ENCODE data around the gene GBE1. TPM values are rescaled to one million over a fixed set of nuclear protein-coding genes. Genes with fewer than 3 reads are reported as not detected.
A peak's percentile ranks its signal among the peaks of the same experiment; 100 is the strongest.

Gene GBE1
- total RNA-seq, 5 donors from 2014 or later (not counting 1 experiment from before 2014, with no cell fraction given): 8.1 to 9.2 (median 8.7) TPM

DNA sequence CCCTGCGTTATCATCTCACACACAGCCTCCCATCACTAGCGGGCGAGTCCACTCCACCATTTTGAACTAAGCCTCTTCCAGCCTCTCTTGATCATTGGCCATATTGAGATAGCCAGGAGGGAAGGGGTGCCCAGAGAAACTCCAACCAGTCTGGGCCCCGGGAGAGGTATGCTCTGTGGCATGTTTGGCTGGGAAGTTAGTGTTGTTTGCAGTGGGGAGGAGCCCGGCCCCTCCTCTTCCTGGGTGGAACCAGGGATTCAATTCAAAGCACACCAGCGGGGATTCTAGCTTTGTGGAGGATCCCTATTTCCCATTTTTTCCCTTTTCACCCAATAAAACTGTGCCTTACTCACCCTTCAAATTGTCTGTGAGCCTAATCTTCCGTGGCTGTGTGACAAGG, 71.8 kb downstream of the GBE1 start:
- H3K27ac ChIP-seq (ENCODE audit: low read length): no peak overlapping the region
- 90% methylated on average over 3 of the region's 7 CpGs for WGBS (ENCODE audit: insufficient coverage)
- no peak for ATAC-seq (replicated peaks in 1 of 4)
- Mint-ChIP-seq H3K27me3 (no peaks in the 10 kb centered on the region), H3K4me1 (peaks cover 0 to 4% (median 0%) of the 10 kb centered on the region in 3 donors), H3K4me3 (no peak overlapping the region), H3K27ac (no peak overlapping the region), H3K36me3 (peaks cover 33% of the 10 kb centered on the region), H3K9me3 (no peaks in the 10 kb centered on the region)
- H3K4me1 ChIP-seq (ENCODE audit: control insufficient read depth in 1 of 2, extremely low read depth in 1 of 2, insufficient read depth in 2 of 2, low read length in 2 of 2): no peaks in the 10 kb centered on the region
- H3K9me3 ChIP-seq: no peaks in the 10 kb centered on the region
- H3K4me3 ChIP-seq (ENCODE audit: control insufficient read depth in 1 of 2, extremely low read depth in 1 of 2, low read length in 1 of 2): no peak overlapping the region
- no peaks in the 10 kb centered on the region for H3K27me3 ChIP-seq (replicated peaks in 1 of 2; ENCODE audit: control insufficient read depth in 2 of 2, extremely low read depth in 1 of 2, insufficient read depth in 2 of 2, low read length in 1 of 2)
- H3K36me3 ChIP-seq (ENCODE audit: control insufficient read depth in 2 of 2, extremely low read depth in 1 of 2, insufficient read depth in 1 of 2, low read length in 1 of 2): no peaks in the 10 kb centered on the region
- ChIA-PET POLR2A (no interaction called here), CTCF (no interaction called here)
- no peak for DNase-seq

DNA sequence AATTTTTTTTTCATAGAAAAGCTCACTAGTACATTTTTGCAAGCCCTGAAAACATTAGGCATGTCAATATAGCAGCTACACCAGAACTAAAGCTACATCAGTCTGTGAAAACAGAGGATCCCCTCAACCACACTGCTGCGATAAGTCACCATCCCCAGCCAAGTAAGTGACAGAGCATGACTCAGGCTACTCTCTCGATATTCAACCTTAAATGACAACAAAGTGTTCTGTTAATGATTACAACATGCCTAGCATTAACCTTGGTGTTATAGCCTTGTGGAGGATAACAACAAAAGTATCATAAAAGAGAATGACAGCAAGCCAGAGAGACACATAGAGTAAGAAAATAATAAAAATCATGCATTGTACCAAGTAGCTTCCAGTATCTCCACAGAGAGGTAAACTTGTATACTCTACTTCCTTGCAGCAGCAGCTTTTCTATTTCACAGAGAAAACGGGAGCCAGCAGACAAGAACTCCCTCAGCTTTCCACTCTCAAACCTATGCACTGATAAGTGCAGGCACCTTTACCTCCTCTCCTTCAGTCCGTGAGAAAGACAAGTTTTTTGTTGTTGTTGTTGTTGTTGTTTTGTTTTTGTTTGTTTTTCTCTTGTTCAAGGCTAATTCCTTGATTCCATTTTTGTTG, 76.6 kb downstream of the GBE1 start:
- 80% methylated on average over 1 of the region's 4 CpGs for WGBS (ENCODE audit: insufficient coverage)

DNA sequence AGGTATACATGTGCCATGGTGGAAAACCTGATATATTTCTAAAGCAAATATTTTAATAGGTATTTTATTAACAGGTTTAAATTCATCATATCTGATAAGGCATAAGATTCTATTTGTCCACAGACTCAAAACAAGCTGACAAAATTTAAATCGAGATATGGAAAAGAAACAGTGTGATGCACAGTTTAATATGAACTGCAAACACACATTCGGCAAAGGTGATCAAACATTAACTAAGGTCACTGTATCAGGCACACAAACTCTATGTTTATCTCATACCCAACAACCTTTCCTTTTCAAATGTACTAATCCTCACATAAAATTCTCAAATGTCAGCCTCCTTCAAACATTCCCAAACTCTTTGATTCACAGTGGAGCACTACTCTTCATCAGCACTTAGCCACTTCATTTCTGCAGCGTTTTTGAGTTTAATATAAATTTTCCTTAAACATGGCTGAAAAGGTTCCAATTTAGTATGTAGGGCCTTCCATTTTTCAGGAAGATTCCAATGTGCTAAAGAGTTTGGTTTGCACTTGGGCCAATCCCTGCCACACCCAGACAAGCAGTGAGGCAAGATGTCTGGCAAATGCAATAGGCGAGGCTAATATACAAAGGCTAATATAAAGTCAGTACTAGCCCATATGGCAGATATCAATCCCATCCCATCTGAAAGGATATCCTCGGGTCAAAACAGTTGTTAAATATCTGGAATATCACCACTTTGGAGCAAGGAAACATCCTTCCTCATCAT, 84.6 kb downstream of the GBE1 start:
- ChIA-PET POLR2A (no interaction called here), CTCF (no interaction called here)
- 90% methylated on average over 2 of the region's 5 CpGs for WGBS (ENCODE audit: insufficient coverage)
- Histone ChIP-seq H3K36me3 (ENCODE audit: control insufficient read depth in 2 of 2, extremely low read depth in 1 of 2, insufficient read depth in 1 of 2, low read length in 1 of 2) (no peaks in the 10 kb centered on the region), H3K9me3 (no peaks in the 10 kb centered on the region), H3K27ac (ENCODE audit: low read length) (no peak overlapping the region), H3K4me1 (ENCODE audit: control insufficient read depth in 1 of 2, extremely low read depth in 1 of 2, insufficient read depth in 2 of 2, low read length in 2 of 2) (no peaks in the 10 kb centered on the region), H3K27me3 (replicated peaks in 1 of 2; ENCODE audit: control insufficient read depth in 2 of 2, extremely low read depth in 1 of 2, insufficient read depth in 2 of 2, low read length in 1 of 2) (no peaks in the 10 kb centered on the region), H3K4me3 (ENCODE audit: control insufficient read depth in 1 of 2, extremely low read depth in 1 of 2, low read length in 1 of 2) (no peak overlapping the region)
- Mint-ChIP-seq H3K9me3 (no peaks in the 10 kb centered on the region), H3K4me3 (no peak overlapping the region), H3K4me1 (no peaks in the 10 kb centered on the region), H3K27ac (no peak overlapping the region), H3K36me3 (peaks cover 17% of the 10 kb centered on the region), H3K27me3 (no peaks in the 10 kb centered on the region)
- DNase-seq (no peak), ATAC-seq (replicated peaks in 1 of 4) (no peak)

More for the DNA sequence above, 76.6 kb downstream of the GBE1 start:
- Histone ChIP-seq H3K27me3 (replicated peaks in 1 of 2; ENCODE audit: control insufficient read depth in 2 of 2, extremely low read depth in 1 of 2, insufficient read depth in 2 of 2, low read length in 1 of 2) (no peaks in the 10 kb centered on the region), H3K36me3 (ENCODE audit: control insufficient read depth in 2 of 2, extremely low read depth in 1 of 2, insufficient read depth in 1 of 2, low read length in 1 of 2) (no peaks in the 10 kb centered on the region), H3K4me3 (ENCODE audit: control insufficient read depth in 1 of 2, extremely low read depth in 1 of 2, low read length in 1 of 2) (no peak overlapping the region), H3K9me3 (no peaks in the 10 kb centered on the region), H3K4me1 (ENCODE audit: control insufficient read depth in 1 of 2, extremely low read depth in 1 of 2, insufficient read depth in 2 of 2, low read length in 2 of 2) (no peaks in the 10 kb centered on the region), H3K27ac (ENCODE audit: low read length) (no peak overlapping the region)
- H3K4me3 Mint-ChIP-seq: no peak overlapping the region
- DNase-seq (no peak), ATAC-seq (replicated peaks in 1 of 4) (no peak)
- H3K36me3 Mint-ChIP-seq: peaks cover 39% of the 10 kb centered on the region
- CTCF ChIA-PET: interaction anchor here in 1 of 2 donors (0.7 kb wide), 2 partner anchors 22 to 309 kb away, joined by 3 read pairs; no protein-coding TSS in a partner anchor
- no peaks in the 10 kb centered on the region for H3K9me3 Mint-ChIP-seq
- H3K4me1 Mint-ChIP-seq: peaks cover 0 to 4% (median 0%) of the 10 kb centered on the region in 3 donors
- H3K27me3 Mint-ChIP-seq: no peaks in the 10 kb centered on the region
- H3K27ac Mint-ChIP-seq: no peak overlapping the region
- POLR2A ChIA-PET: no interaction called here

DNA sequence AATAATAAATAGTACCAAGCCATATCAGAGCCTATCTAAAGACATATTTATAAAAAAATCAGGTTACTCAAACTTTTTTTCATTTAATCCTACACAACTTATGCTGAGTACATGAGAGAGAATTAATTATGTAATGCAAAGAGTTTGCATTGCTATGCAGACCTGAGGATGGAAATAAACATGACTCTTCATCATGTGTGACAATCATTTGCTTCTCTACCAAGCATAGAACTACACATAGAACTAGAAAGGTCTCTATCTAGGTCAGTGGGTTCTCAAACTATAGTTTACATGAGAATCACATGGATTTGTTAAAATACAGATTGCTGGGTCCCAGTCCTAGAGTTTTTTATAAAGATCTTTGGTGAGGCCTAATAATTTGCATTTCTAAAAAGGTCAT, 86.8 kb downstream of the GBE1 start:
- no peaks in the 10 kb centered on the region for H3K4me1 ChIP-seq (ENCODE audit: control insufficient read depth in 1 of 2, extremely low read depth in 1 of 2, insufficient read depth in 2 of 2, low read length in 2 of 2)
- no peak for ATAC-seq (replicated peaks in 1 of 4)
- H3K27me3 ChIP-seq (replicated peaks in 1 of 2; ENCODE audit: control insufficient read depth in 2 of 2, extremely low read depth in 1 of 2, insufficient read depth in 2 of 2, low read length in 1 of 2): no peaks in the 10 kb centered on the region
- ChIA-PET POLR2A (no interaction called here), CTCF (no interaction called here)
- H3K9me3 Mint-ChIP-seq: no peaks in the 10 kb centered on the region
- H3K27ac Mint-ChIP-seq: no peak overlapping the region
- no peaks in the 10 kb centered on the region for H3K36me3 ChIP-seq (ENCODE audit: control insufficient read depth in 2 of 2, extremely low read depth in 1 of 2, insufficient read depth in 1 of 2, low read length in 1 of 2)
- H3K27me3 Mint-ChIP-seq: no peaks in the 10 kb centered on the region
- no peaks in the 10 kb centered on the region for H3K9me3 ChIP-seq
- no peaks in the 10 kb centered on the region for H3K4me1 Mint-ChIP-seq
- no peak overlapping the region for H3K4me3 Mint-ChIP-seq
- H3K36me3 Mint-ChIP-seq: peaks cover 5% of the 10 kb centered on the region
- no peak for DNase-seq
- no peak overlapping the region for H3K4me3 ChIP-seq (ENCODE audit: control insufficient read depth in 1 of 2, extremely low read depth in 1 of 2, low read length in 1 of 2)
- H3K27ac ChIP-seq (ENCODE audit: low read length): no peak overlapping the region

DNA sequence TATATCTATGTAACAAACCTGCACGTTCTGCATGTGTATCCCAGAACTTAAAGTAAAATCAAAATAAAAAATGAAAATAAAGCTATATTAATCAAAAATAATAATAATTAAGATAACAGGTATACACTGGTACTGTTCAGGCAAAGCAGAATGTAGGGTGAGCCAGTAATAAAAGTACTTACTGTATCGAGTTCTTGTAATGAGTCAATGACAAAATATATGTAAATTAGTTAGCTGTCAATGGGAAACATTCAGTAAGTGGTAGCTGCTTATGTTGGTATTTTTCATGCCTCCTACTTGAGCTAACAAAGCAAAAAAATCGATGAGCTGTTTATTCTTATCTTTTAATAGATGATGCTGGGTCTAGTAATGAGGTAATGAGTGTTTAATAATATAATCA, 93.2 kb downstream of the GBE1 start:
- Histone ChIP-seq H3K4me3 (ENCODE audit: control insufficient read depth in 1 of 2, extremely low read depth in 1 of 2, low read length in 1 of 2) (no peak overlapping the region), H3K36me3 (ENCODE audit: control insufficient read depth in 2 of 2, extremely low read depth in 1 of 2, insufficient read depth in 1 of 2, low read length in 1 of 2) (no peaks in the 10 kb centered on the region), H3K27ac (ENCODE audit: low read length) (no peak overlapping the region), H3K27me3 (replicated peaks in 1 of 2; ENCODE audit: control insufficient read depth in 2 of 2, extremely low read depth in 1 of 2, insufficient read depth in 2 of 2, low read length in 1 of 2) (no peaks in the 10 kb centered on the region), H3K9me3 (no peaks in the 10 kb centered on the region), H3K4me1 (ENCODE audit: control insufficient read depth in 1 of 2, extremely low read depth in 1 of 2, insufficient read depth in 2 of 2, low read length in 2 of 2) (no peaks in the 10 kb centered on the region)
- POLR2A ChIA-PET: no interaction called here
- Mint-ChIP-seq H3K36me3 (peaks cover 5% of the 10 kb centered on the region), H3K9me3 (no peaks in the 10 kb centered on the region), H3K4me1 (no peaks in the 10 kb centered on the region), H3K27ac (no peak overlapping the region), H3K4me3 (no peak overlapping the region), H3K27me3 (no peaks in the 10 kb centered on the region)
- ATAC-seq (replicated peaks in 1 of 4) (no peak), DNase-seq (no peak)
- CTCF ChIA-PET: interaction anchor here (0.6 to 2.2 kb wide), 6 partner anchors 10 to 690 kb away, joined by 3 to 8 read pairs (median 4); no protein-coding TSS in a partner anchor
- WGBS (ENCODE audit: insufficient coverage): 100% methylated on average over 1 of the region's 3 CpGs

DNA sequence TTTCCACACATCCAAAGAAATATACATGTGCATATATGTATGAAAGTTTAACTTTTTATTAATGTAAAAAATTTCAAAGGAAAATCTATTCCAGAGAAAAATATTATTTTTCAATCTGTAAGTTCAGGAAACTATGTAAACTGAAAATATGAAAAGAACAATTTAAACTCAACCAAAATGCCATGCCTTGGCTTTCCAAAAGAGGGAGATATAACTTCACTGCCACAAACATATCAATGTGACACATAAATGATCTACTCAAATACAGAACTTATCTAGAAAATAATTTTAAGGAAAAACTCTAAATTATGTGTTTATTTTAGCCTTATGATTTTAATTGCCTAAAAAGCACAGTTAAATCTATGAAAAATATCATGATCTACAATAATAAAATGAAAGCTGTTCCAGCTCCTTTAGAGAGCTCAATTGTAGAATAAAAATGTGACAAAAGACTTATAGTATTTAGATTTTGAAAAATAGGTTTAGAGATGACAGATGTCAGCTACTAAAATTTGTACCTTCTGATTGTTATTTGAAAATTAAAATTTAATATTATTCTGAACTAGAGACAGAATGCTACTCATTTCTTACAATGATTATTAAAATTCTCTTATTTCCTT, 94.8 kb downstream of the GBE1 start:
- no peaks in the 10 kb centered on the region for H3K9me3 Mint-ChIP-seq
- Histone ChIP-seq H3K36me3 (ENCODE audit: control insufficient read depth in 2 of 2, extremely low read depth in 1 of 2, insufficient read depth in 1 of 2, low read length in 1 of 2) (no peaks in the 10 kb centered on the region), H3K4me1 (ENCODE audit: control insufficient read depth in 1 of 2, extremely low read depth in 1 of 2, insufficient read depth in 2 of 2, low read length in 2 of 2) (no peaks in the 10 kb centered on the region), H3K4me3 (ENCODE audit: control insufficient read depth in 1 of 2, extremely low read depth in 1 of 2, low read length in 1 of 2) (no peak overlapping the region), H3K27me3 (replicated peaks in 1 of 2; ENCODE audit: control insufficient read depth in 2 of 2, extremely low read depth in 1 of 2, insufficient read depth in 2 of 2, low read length in 1 of 2) (no peaks in the 10 kb centered on the region), H3K9me3 (no peaks in the 10 kb centered on the region), H3K27ac (ENCODE audit: low read length) (no peak overlapping the region)
- H3K27me3 Mint-ChIP-seq: no peaks in the 10 kb centered on the region
- no peak overlapping the region for H3K4me3 Mint-ChIP-seq
- CTCF ChIA-PET: interaction anchor here (0.5 to 2.2 kb wide), 3 partner anchors 9 to 470 kb away, joined by 3 to 8 read pairs (median 5); no protein-coding TSS in a partner anchor
- no peaks in the 10 kb centered on the region for H3K4me1 Mint-ChIP-seq
- no peak for ATAC-seq (replicated peaks in 1 of 4)
- peak in 1 of 35 experiments; percentile 21 for DNase-seq
- H3K36me3 Mint-ChIP-seq: peaks cover 5% of the 10 kb centered on the region
- POLR2A ChIA-PET: no interaction called here
- H3K27ac Mint-ChIP-seq: no peak overlapping the region
